HUES6 (cell line): ENCODE results near the gene UBE2D4.
A peak's percentile ranks its signal among the peaks of the same experiment; 100 is the strongest.

ENCODE experiments used
- H3K27ac ChIP-seq: 2 replicates; pipeline ENCODE4 v1.7.0; 2013; ENCODE audit warnings: low read depth, mild to moderate bottlenecking, low read length, inconsistent platforms
- H3K27me3 ChIP-seq: 2 replicates; pipeline ENCODE4 v1.6.1; 2013; ENCODE audit warnings: low read length; ENCODE audit not compliant: control insufficient read depth, insufficient read depth
- H3K36me3 ChIP-seq: 2 replicates; pipeline ENCODE4 v1.6.1; 2013; ENCODE audit warnings: low read length; ENCODE audit not compliant: control insufficient read depth, insufficient read depth
- H3K4me1 ChIP-seq: 2 replicates; pipeline ENCODE4 v1.6.1; 2013; ENCODE audit warnings: low read length; ENCODE audit not compliant: control insufficient read depth, insufficient read depth
- H3K4me3 ChIP-seq: 2 replicates; pipeline ENCODE4 v1.5.1; 2013; ENCODE audit warnings: low read depth, low read length
- H3K9ac ChIP-seq: one replicate; pipeline ENCODE4 v1.6.1; 2013; ENCODE audit warnings: mild to moderate bottlenecking, low read length
- H3K9me3 ChIP-seq: 2 replicates; pipeline ENCODE4 v1.6.1; 2013; ENCODE audit warnings: low read depth, low read length; ENCODE audit not compliant: control insufficient read depth, insufficient read depth

Gene UBE2D4

DNA sequence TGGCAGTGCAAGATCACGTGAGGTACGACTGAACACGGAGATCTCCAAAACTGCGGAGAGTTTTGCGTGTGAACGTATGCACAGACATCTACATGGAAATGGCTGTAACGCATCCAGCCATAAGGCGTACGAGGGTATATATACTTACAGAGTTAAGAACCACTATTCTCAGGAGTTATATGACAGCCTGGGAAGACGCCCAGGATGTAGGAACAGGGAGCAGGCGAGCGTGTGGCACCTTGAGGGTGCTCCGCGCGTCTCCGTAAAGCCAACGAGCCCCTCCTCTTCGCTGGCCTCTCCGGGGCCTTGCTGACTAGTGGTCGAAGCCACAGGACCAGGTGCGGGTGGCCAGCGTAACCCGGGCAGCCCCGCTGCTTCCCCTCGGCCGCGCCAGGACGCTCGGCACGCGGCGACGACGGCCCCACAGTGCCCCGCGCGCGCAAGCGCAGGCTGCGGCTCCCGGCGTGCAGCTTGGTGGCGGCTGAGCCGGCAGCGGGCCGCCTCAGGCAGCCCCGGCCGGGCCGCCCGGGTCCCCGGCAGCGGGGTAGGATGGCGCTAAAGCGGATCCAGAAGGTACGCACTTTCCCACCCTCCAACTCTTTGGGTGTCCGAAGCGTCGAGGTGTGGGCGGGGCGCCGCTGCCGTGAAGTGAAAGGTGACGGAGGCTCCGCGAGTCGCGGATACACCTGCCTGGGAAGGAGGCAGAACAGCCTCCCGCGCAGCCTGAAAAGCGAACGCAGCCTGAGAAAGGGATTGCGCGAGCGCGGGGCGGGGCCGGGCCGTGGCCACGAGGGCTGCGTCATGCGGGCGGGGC is at the start of gene UBE2D4:
Gene UBE2D4 (plus strand): TSS at position 453 of the 814 bp plus-strand sequence. CDS start 97 bp downstream, at position 550.
- H3K4me1 ChIP-seq, result peaks cover 5% of the 10 kb centered on the region
- H3K9me3 ChIP-seq, result no peaks in the 10 kb centered on the region
- H3K36me3 ChIP-seq, result no peaks in the 10 kb centered on the region
- H3K27ac ChIP-seq, result no peak within 1 kb of the TSS
- H3K27me3 ChIP-seq, result peaks cover 27% of the 10 kb centered on the region
- peak within 1 kb of the TSS; percentile 62 for H3K4me3 ChIP-seq
- peak within 1 kb of the TSS; percentile 56 for H3K9ac ChIP-seq

DNA sequence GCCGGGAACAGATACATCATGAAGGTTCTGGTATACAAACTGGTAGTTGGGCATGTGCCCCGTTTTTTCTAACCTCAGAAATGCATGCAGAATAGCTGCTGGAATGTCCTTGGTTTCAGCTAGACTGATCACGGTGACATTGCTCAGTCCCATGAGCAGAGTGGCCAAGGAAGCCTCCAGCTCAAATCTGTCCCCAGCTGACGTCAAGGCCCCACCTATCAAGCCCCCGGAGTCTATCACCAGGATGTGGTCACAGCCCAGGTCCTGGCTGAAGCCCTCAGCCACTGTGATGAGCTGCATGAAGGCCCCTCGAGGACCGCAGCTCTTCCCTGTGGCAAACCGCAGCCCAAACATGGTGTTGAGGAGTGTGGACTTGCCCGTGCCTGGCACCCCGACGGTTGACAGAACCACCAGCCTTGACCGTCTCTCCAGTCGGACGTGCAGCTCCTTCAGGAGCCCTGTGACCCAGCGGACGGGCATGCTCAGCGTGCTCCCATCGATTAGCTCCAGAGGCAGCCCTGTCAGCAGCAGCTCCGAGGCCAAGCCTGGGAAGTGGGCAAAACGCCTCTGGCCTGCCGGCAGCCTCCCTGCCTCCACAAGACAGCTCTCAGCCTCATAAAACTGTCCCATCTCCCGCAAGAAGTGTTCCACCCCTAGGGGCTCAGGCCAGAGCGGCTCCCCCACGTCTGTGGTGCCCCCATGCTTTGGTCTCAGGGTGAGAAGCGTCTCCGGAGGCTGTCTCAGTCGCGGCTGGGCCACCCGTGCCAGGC is 49.1 kb upstream of the UBE2D4 start:
- Histone ChIP-seq H3K4me1 (peaks cover 15% of the 10 kb centered on the region), H3K27me3 (no peaks in the 10 kb centered on the region), H3K4me3 (no peak overlapping the region), H3K36me3 (peaks cover 44% of the 10 kb centered on the region), H3K27ac (no peak overlapping the region), H3K9me3 (no peaks in the 10 kb centered on the region), H3K9ac (no peak overlapping the region)

DNA sequence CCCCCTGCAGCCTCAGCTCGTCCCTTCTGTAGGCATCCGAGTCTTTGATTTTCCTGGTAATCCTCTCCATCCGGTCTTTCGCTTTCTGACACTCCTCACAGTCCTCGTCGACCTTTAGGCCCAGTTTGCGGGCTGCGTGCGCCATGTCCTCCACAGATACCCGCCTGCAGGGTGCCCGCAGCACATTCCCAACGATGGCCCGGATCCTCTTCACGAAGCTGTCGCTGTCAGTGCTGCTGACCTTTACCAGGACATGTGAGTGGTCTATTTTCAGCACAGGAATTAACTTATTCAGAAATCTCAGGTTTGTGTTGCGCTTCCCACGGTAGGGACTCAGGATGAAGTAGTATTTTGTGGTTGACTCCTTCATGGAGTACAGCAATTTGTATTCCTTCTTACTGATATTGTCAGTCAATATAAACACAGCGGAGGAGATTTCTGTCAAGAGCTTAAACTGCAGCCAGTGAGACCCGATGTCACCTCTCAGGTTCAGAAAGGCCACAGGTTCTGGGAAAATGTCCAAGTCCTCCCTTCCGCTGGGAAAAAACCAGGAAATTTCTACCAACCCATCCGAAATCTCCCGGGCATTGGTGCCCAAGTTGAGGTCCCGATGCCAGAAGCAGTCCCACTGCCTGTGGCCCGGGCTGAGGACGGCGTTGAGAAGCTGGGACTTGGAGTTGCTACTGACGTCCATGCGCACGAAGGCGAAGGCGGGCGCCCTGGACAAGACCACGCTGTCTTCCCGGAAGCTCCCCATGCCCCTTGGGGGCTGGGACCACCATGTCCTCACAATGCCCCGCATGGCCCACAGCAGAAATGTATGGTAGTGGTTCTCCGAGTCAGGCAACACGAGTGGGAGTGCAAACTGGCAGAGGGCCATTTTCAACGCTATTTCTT is 48.0 kb upstream of the UBE2D4 start:
- Histone ChIP-seq H3K27ac (no peak overlapping the region), H3K9ac (no peak overlapping the region), H3K27me3 (no peaks in the 10 kb centered on the region), H3K36me3 (peaks cover 44% of the 10 kb centered on the region), H3K4me3 (no peak overlapping the region), H3K4me1 (peaks cover 8% of the 10 kb centered on the region; the same call in 1 of the 2 replicates), H3K9me3 (no peaks in the 10 kb centered on the region)

DNA sequence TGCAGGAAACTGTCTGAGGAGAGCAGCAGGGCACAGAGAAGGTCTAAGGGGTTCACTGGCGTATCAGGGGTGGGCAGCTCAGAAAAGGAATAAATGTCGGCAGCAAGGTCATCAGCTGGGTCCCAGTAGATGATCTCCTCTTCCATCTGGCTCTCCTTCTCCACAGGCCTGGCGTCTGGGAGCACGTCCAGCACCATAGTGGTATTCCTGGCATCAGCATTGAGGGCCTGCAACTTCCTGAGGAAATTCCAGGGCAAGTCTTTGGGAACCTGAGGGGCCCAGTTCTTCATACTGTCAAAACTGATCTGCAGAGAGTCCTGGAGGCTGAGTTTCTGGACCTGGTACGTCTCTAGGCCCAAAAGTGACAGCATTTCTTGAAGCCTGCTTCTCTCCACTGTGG is 47.4 kb upstream of the UBE2D4 start:
- Histone ChIP-seq H3K9ac (no peak overlapping the region), H3K9me3 (no peaks in the 10 kb centered on the region), H3K4me3 (no peak overlapping the region), H3K27me3 (no peaks in the 10 kb centered on the region), H3K36me3 (peaks cover 44% of the 10 kb centered on the region), H3K27ac (no peak overlapping the region), H3K4me1 (peaks cover 8% of the 10 kb centered on the region; the same call in 1 of the 2 replicates)

DNA sequence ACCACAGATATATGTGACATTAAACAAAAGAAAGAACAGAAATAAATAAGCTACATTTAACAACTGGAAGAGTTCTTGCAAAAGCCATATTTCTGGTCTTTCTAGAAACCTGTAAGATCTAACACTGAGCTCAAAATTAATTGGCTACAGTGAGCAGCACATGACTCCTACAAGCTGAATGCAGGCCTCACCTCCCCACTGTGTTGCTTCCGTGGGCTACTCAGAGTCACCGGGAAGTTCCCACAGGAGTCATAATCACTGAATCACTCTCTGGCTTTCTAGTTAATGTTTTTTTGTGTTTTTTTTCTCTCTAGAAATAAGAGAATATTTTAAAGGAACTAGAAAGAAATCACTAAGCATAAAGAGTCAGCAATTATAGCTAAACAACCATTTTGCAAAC is 46.8 kb upstream of the UBE2D4 start:
- H3K27ac ChIP-seq, result no peak overlapping the region
- peaks cover 49% of the 10 kb centered on the region for H3K36me3 ChIP-seq
- H3K9me3 ChIP-seq, result no peaks in the 10 kb centered on the region
- H3K9ac ChIP-seq, result no peak overlapping the region
- no peaks in the 10 kb centered on the region for H3K27me3 ChIP-seq
- H3K4me1 ChIP-seq, result peaks cover 8% of the 10 kb centered on the region; the same call in 1 of the 2 replicates
- H3K4me3 ChIP-seq, result no peak overlapping the region

DNA sequence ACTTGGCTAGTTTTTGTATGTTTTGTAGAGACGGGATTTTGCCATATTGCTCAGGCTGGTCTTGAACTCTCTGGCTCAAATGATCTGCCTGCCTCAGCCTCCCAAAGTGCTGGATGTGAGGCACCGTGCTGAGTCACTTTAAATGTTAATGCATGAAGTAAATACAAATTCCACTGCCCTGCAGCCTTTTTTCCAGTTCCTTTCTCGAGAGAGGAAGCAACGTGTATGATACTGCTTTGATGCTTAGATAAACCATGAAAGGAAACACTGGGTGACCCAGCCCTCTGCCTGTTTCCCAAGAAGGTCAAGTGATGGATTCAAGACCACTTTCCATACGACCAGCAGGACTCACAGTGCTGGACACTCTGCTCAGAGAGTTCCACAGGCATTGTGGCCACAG is 45.6 kb upstream of the UBE2D4 start:
- Histone ChIP-seq H3K36me3 (peaks cover 49% of the 10 kb centered on the region), H3K9ac (no peak overlapping the region), H3K27me3 (no peaks in the 10 kb centered on the region), H3K4me3 (no peak overlapping the region), H3K4me1 (peaks cover 8% of the 10 kb centered on the region; the same call in 1 of the 2 replicates), H3K27ac (no peak overlapping the region), H3K9me3 (no peaks in the 10 kb centered on the region)

DNA sequence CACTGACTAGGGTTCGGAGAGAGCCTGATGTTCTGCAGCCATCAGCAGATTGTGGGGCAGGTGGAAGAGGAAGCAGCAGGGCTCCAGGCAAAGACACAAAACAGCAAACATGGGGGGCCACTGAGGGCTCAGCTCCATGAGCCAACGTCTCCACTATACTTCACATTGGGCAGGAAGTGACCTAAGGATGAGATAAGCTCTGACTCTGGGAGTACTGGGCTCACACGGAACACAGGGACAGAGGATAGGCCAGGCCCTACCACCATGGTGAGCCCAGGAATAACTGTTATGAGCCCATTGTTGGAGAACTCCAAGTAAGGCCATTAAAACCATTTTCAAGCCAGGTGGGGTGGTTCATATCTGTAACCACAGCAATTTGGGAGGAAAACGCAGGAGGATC is 42.0 kb upstream of the UBE2D4 start:
- H3K27me3 ChIP-seq, result no peaks in the 10 kb centered on the region
- no peaks in the 10 kb centered on the region for H3K9me3 ChIP-seq
- H3K27ac ChIP-seq, result no peak overlapping the region
- no peak overlapping the region for H3K4me3 ChIP-seq
- H3K4me1 ChIP-seq, result peaks cover 8% of the 10 kb centered on the region; the same call in 1 of the 2 replicates
- peaks cover 18% of the 10 kb centered on the region for H3K36me3 ChIP-seq
- no peak overlapping the region for H3K9ac ChIP-seq

DNA sequence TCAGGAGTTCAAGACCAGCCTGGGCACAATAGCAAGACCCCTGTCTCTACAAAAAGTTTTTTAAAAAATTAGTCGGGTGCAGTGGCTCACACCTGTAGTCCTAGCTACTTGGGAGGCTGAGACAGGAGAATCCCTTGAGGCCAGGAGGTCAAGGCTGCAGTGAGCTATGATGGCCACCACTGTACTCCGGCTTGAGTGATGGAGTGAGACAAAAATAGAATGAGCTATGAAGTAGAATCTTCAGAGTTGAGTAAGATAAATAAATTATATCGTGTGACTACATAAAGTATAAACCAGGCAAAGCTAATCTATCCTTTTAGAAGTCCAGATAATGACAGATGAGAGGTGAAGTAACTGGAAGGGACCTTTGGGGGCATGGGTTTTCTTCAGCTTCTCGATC is 41.6 kb upstream of the UBE2D4 start:
- Histone ChIP-seq H3K4me1 (peaks cover 8% of the 10 kb centered on the region; the same call in 1 of the 2 replicates), H3K4me3 (no peak overlapping the region), H3K9me3 (no peaks in the 10 kb centered on the region), H3K36me3 (peaks cover 17% of the 10 kb centered on the region), H3K27ac (no peak overlapping the region), H3K9ac (no peak overlapping the region), H3K27me3 (no peaks in the 10 kb centered on the region)

DNA sequence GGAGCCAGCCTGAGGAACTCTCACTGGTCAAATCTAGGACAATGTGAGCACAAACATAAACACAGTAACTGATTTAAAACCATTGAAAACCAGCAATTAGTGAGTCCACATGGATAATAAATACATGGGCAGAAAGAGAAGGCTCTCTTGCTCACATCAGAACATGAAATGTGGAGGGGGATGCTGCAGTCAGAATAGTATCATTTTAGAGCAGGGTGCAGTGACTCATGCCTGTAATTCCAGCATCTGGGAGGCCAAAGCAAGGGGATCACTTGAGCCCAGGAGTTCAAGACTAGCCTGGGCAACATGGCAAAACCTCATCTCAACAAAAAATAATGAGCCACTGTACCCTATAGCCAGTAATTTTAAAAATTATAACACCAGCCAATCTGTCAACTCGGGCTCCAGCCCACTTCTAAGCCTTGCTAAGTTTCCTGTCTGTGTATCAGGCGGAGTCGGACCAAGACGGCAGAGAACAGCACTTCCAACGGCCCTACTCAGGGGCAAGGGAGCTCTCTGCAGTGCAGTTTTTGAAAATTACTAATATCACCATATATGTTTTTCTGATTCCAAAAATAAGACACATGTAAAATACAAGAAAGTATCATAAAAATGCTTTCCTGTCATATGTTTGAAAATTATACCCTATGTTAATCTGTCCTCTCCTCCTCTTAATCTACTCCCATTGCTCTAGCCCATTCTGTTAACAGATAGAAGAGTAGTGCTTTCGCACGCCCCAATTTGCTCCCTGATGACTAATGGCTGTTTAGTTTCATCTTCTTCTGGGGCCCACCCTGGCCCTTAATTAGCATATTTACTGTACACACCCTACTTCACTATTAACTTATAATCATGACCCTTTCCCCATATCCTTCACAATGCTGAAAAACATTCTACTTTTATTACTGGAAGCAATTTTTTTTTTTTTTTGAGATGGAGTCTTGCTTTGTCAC is 37.0 kb upstream of the UBE2D4 start:
- Histone ChIP-seq H3K4me1 (no peaks in the 10 kb centered on the region), H3K9ac (no peak overlapping the region), H3K27me3 (no peaks in the 10 kb centered on the region), H3K36me3 (peaks cover 8% of the 10 kb centered on the region), H3K9me3 (no peaks in the 10 kb centered on the region), H3K4me3 (no peak overlapping the region), H3K27ac (no peak overlapping the region)

DNA sequence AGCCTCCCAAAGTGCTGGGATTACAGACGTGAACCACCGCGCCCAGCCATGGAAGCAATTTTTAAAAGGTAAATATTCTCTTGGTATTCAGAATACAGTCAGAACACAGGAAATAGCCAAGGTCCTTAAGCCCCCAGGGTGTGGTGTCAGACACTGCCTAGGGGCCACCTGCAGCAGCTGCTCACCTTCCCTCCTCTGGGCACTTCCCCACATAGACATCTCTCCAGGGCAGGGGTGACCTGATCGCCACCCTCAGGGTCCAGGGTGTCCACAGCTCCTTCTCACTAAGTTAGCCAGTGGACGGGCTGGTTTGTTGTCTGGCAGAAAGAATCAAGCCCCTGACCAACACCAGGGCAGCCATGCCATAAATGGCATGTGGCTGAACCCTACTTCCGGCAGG is 35.8 kb upstream of the UBE2D4 start:
- no peak overlapping the region for H3K4me3 ChIP-seq
- H3K27ac ChIP-seq, result no peak overlapping the region
- H3K9ac ChIP-seq, result no peak overlapping the region
- H3K4me1 ChIP-seq, result no peaks in the 10 kb centered on the region
- peaks cover 6% of the 10 kb centered on the region for H3K36me3 ChIP-seq
- H3K9me3 ChIP-seq, result no peaks in the 10 kb centered on the region
- H3K27me3 ChIP-seq, result no peaks in the 10 kb centered on the region
